ENCODE data around the gene CASZ1.

- no peak for TF ChIP-seq POLR2AphosphoS5 (IDR thresholded peaks at IDR 0.05)
- TF ChIP-seq CTCF (IDR thresholded peaks at IDR 0.05) = no peak
- TF ChIP-seq POLR2A (IDR thresholded peaks at IDR 0.05) = no peak
- no peak for TF ChIP-seq EP300 (IDR thresholded peaks at IDR 0.05)
These were observed 7.2 kb downstream of the CASZ1 start for GRCh38 chr1:10789047-10789791.
